Osteocyte (in vitro differentiated cells): ENCODE results near the gene GOLGA6L10. TPM values are rescaled to one million over a fixed set of nuclear protein-coding genes. Genes with fewer than 3 reads are reported as not detected.
"Not testable (repeated sequence)": the region's sequence is repeated elsewhere in the genome, so short reads cannot be mapped to it uniquely, and the experiment has no call there.

Experiments
- DNase-seq: peaks from one replicate; pipeline ENCODE4 v3.0.0; 2021; ENCODE audit warnings: mixed read lengths; ENCODE audit not compliant: unreplicated experiment; ENCODE audit errors: extremely low spot score
- H3K27ac Mint-ChIP-seq: one replicate; pipeline ENCODE4 v1.8.0; 2021; ENCODE audit warnings: mild to moderate bottlenecking, mixed read lengths; ENCODE audit not compliant: unreplicated experiment
- H3K27me3 Mint-ChIP-seq: one replicate; pipeline ENCODE4 v1.8.0; 2021; ENCODE audit warnings: mixed read lengths; ENCODE audit not compliant: unreplicated experiment
- H3K36me3 Mint-ChIP-seq: one replicate; pipeline ENCODE4 v1.8.0; 2021; ENCODE audit warnings: mixed read lengths; ENCODE audit not compliant: unreplicated experiment
- H3K4me1 Mint-ChIP-seq: one replicate; pipeline ENCODE4 v1.8.0; 2021; ENCODE audit warnings: mixed read lengths; ENCODE audit not compliant: unreplicated experiment
- H3K4me3 Mint-ChIP-seq: one replicate; pipeline ENCODE4 v1.8.0; 2021; ENCODE audit warnings: mild to moderate bottlenecking, moderate library complexity, mixed read lengths; ENCODE audit not compliant: unreplicated experiment
- H3K9me3 Mint-ChIP-seq: one replicate; pipeline ENCODE4 v1.8.0; 2021; ENCODE audit warnings: mixed read lengths; ENCODE audit not compliant: unreplicated experiment
- total RNA-seq: library from RNA; stranded (reverse); gene quantifications from 2 replicates; pipeline ENCODE4 v1.2.1, GENCODE V29; 2021
- TF ChIP-seq, protein P1 (sequence below): fragments of 200-600 bp; sonication (generic); IDR thresholded peaks from 2 replicates; pipeline ENCODE4 v1.5.0; 2021; ENCODE audit warnings: antibody characterized with exemption, mild to moderate bottlenecking, moderate library complexity

GOLGA6L10 gene
- total RNA-seq, 1 donor from 2014 or later, result 1.6 TPM

DNA sequence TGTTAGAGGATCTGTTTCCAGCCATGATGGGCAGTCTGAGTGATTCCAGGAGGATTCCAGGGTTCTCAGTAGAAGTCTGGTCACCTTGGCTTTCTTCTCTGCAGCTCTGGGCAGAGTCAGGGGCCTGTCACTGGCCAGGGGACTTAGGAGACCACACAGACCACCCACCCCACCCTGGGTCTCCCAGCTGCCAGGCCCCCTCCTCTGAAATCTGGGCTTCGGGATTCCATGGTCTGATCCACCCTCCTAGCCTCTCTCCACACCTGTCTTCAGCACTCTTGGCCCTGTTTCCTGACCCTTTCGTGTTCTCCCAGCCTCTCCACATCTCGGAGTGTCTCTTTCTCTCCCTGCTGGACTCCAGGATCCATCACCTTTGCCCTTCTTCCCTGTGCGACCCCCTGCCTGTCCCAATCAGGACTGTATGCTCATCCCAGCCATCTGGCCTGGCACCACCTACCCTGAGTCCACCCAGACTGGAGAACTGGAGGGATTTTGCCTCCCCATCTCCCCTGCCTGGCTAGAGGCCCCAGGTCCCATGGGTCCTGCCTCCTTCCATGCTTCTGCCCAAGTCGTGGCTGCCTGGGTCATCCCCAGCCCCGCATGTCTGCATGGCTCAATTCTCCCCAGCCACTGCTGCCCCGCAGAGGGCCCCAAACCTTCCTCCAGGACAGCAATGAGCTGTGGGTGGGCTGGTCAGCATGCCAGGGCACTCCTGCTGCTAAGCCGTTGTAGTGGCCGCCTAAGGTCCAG lies 34.3 kb downstream of the GOLGA6L10 start:
- TF ChIP-seq, protein P1, sequence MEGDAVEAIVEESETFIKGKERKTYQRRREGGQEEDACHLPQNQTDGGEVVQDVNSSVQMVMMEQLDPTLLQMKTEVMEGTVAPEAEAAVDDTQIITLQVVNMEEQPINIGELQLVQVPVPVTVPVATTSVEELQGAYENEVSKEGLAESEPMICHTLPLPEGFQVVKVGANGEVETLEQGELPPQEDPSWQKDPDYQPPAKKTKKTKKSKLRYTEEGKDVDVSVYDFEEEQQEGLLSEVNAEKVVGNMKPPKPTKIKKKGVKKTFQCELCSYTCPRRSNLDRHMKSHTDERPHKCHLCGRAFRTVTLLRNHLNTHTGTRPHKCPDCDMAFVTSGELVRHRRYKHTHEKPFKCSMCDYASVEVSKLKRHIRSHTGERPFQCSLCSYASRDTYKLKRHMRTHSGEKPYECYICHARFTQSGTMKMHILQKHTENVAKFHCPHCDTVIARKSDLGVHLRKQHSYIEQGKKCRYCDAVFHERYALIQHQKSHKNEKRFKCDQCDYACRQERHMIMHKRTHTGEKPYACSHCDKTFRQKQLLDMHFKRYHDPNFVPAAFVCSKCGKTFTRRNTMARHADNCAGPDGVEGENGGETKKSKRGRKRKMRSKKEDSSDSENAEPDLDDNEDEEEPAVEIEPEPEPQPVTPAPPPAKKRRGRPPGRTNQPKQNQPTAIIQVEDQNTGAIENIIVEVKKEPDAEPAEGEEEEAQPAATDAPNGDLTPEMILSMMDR, result no peak
- no peak overlapping the region for H3K27ac Mint-ChIP-seq
- H3K27me3 Mint-ChIP-seq, result peaks cover 14% of the 10 kb centered on the region
- peaks cover 3% of the 10 kb centered on the region for H3K36me3 Mint-ChIP-seq
- peaks cover 9% of the 10 kb centered on the region for H3K9me3 Mint-ChIP-seq
- H3K4me1 Mint-ChIP-seq, result no peaks in the 10 kb centered on the region
- DNase-seq, result no peak
- no peak overlapping the region for H3K4me3 Mint-ChIP-seq

DNA sequence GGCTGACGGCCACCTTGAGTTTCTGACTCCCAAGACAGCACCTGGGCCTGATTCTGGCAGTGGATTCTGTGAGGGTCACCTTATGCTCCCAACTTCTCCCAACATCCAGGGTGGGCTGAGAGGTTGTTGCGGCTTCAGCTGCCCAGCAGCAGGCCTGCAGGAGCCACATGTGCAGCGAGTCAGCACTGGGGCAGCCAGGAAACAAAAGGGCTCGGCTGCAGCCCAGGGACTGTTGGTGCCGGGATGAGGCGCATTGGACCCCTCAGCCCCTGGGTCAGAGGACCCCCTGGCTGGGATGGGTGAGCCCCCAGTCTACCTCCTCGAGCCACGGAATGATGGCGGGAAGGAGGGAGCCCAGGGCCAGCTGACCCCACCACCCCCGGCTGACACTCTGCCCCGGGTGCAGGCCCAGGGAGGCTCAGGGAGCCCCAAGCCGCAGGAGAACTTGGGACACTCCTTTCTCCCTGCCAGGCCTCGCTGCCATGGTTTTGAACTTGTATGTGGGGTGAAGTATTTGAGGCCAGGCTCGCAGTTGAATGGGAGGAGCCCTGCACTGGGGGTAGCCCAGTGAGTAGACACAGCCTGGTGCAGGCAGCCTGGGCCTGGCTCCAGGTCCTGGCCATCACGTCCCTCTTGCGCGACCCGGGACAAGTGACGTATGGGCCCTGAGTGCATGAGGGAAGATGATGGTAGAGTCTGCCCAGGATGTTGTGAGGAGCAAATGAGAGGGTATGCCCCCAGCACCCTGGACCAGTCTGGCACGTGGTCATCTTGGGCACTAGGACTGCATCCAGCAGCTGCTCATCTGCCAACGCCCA lies 35.1 kb downstream of the GOLGA6L10 start:
- not testable (repeated sequence) for H3K9me3 Mint-ChIP-seq, H3K36me3 Mint-ChIP-seq, H3K4me1 Mint-ChIP-seq, DNase-seq, H3K27ac Mint-ChIP-seq, H3K4me3 Mint-ChIP-seq
- peaks cover 14% of the 10 kb centered on the region for H3K27me3 Mint-ChIP-seq

DNA sequence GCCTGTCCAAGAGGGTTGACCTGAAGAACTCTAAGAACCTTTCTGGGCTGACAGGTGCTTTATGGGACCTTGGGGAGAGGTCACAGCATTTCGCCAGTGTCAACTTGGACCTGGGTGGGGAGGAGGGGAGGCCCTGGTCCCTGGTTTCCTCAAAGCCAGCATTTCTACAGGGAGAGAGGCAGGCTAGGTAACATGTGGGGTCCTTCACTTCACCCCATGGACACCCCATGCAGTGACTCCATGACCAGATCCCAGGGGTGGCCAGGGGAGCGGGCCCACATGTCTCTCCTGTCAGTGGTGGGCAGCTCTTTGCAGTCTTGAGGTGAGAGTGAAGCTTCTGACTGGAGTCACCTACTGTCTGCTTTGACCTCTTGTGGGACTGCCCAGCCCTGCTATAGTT lies 35.8 kb downstream of the GOLGA6L10 start:
- peaks cover 9% of the 10 kb centered on the region for H3K9me3 Mint-ChIP-seq
- peaks cover 14% of the 10 kb centered on the region for H3K27me3 Mint-ChIP-seq
- H3K27ac Mint-ChIP-seq, result no peak overlapping the region
- no peaks in the 10 kb centered on the region for H3K4me1 Mint-ChIP-seq
- peaks cover 3% of the 10 kb centered on the region for H3K36me3 Mint-ChIP-seq
- no peak for DNase-seq
- TF ChIP-seq, protein P1, result no peak
- no peak overlapping the region for H3K4me3 Mint-ChIP-seq

DNA sequence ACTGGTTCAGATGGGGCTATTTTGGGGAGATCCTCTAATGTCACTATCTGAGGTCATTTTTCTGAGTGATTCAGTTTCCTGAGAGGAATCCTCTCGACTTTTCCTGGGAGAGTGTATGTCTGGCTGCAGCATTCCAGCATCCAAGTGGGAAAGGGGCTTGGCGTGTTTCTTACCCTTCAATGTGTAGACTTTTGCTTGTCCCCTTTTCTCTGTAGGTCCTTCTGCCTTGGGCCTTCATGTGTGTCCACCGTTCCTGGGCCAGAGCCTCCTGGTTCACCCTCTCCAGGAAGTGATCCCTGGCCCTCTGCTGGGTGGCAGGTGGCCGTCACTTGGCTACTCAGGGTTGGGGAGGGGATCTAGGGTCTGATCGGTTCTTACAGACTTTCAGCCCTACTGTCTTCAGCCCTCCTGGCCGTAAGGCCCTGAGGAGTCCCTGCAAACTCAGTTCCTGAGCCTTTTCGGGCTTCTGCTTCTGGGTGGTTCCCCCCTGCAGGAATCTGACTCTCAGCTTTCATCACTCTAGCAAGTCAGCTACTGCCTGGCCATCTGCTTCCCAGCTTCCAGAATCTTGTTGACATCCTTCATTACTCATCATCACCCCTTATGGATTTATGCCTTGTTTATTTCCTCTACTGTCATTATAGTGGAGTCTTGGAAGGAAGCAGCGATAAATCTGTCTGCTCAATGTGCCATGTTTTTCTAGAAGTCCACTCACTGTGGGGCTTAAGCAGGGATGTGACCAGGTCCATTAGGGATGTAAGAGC lies 36.5 kb downstream of the GOLGA6L10 start:
- Mint-ChIP-seq H3K9me3 (peaks cover 9% of the 10 kb centered on the region), H3K4me3 (no peak overlapping the region), H3K36me3 (peaks cover 3% of the 10 kb centered on the region), H3K4me1 (no peaks in the 10 kb centered on the region), H3K27me3 (peaks cover 14% of the 10 kb centered on the region), H3K27ac (no peak overlapping the region)
- TF ChIP-seq, protein P1, result no peak
- DNase-seq, result peak; percentile 67

DNA sequence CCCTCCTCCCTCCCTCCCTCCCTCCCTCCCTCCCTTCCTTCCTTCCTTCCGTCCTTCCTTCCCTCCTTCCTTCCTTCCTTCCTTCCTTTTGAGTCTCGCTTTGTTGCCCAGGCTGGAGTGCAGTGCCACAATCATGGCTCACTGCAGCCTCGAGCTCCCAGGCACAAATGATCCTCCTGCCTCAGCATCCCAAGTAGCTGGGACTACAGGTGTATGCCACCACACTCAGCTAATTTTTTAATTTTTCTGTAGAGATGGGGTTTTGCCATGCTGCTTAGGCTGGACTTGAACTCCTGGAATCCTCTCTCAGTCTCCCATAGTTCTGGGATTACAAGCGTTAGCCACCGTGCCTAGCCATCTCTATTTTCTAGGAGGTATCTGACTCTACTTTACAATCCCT lies 38.0 kb downstream of the GOLGA6L10 start:
- H3K27me3 Mint-ChIP-seq, result peaks cover 14% of the 10 kb centered on the region
- not testable (repeated sequence) for H3K9me3 Mint-ChIP-seq, H3K4me3 Mint-ChIP-seq, H3K4me1 Mint-ChIP-seq, H3K36me3 Mint-ChIP-seq, H3K27ac Mint-ChIP-seq
- DNase-seq, result peak; percentile 11
